GM18498 (cell line): ENCODE measurements around the gene DCDC2.
"Not testable (repeated sequence)": the region's sequence is repeated elsewhere in the genome, so short reads cannot be mapped to it uniquely, and the experiment has no call there.

Experiments used
- ATAC-seq: cut with Tn5 transposase; IDR thresholded peaks from one replicate; pipeline ENCODE4 v1.9.1; 2021; ENCODE audit warnings: mild to moderate bottlenecking, moderate library complexity; ENCODE audit not compliant: unreplicated experiment

Gene DCDC2

DNA sequence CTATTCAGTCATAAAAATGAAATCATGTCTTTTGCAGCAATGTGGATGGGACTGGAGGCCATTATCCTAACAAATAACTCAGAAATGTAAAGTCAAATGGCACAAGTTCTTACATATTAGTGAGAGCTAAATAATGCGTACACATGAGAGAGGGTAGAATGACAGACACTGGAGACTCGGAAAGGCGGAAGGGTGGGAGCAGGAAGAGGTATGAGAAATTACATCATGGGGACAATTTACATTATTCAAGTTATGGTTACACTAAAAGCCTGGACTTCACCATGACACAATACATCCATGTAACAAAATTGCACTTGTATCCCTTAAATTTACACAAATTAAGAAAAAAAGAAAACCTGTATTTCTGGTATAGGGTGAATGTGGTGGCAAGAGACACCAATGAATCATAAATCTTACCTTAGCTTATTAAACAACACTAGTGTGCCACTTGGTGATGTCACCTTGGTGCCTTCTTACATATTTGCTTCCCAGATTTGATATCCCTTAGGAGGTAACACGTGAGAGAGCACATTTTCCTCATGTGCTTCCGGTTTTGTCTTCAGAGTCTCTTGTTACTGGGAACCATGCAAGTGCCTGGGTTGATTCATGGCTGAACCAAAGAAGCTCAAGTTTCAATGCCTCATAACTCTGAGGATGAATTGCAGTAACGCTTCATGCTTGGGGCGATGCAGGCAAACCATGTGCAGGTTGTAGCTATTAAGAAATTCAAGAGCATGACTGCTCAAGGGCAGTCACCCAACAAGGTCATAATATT, 84.6 kb downstream of the DCDC2 start:
- ATAC-seq, result no peak

DNA sequence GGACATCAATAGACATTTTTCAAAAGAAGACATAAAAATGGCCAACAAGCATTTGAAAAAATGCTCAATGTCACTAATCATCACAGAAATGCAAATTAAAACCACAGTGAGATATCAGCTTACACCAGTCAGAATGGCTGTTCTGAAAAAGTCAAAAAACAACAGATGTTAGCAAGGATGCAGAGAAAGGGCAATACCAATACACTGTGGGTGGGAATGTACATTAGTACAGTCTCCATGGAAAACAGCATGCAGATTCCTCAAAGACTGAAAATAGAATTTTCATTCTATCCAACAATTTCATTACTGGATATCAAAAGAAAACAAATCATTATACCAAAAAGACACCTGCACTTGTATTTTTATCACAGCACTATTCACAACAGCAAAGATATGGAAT, 85.3 kb downstream of the DCDC2 start:
- ATAC-seq, result no peak

DNA sequence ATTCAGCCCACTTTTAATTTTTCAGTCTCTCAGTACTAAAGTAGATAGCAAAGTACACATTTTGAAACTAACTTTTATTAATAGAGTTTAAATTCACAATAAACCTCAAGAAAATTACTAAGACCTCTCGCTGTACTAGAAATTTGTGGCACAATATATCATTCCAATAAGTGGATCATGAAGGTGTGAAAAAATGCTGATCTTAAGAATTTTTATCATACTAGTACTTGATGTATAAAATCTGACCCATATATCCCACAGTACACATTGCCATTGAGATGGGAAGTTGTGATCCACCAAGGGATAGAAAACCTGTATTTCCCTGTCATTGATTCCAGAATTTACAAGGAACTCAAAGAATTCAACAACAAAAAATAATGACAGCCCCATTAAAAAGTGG, 85.7 kb downstream of the DCDC2 start:
- ATAC-seq, result no peak

DNA sequence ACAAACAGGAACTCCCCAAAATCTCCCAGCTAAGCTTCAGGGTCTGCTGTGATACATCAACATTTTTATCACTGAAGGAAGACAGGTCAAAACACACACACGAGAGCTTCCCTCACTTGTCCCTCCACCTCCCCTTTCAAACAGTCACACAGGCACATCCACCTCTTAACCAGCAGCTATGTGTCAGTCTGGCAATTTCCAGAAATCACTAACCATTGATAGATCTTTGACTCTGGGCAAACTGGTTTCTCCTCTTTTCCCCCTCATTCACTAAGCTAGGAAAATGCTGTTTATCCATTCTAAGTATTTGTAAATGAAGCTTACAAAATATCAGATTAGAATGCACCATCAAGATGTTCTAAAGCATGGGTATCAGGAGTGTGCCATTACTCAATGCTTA, 87.8 kb downstream of the DCDC2 start:
- no peak for ATAC-seq

DNA sequence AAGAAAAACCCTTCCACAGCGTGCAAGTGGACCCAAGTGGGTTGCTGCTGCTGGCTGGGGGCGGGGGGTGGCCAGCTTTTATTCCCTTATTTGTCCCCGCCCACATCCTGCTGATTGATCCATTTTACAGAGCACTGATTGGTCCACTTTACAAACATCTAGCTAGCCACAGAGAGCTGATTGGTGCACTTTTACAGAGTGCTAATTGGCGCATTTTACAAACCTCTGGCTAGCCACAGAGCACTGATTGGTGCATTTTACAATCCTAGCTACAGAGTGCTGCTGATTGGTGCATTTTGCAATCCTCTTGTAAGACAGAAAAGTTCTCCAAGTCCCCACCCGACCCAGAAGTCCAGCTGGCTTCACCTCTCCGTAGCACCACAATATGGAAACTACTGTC, 99.6 kb downstream of the DCDC2 start:
- not testable (repeated sequence) for ATAC-seq

DNA sequence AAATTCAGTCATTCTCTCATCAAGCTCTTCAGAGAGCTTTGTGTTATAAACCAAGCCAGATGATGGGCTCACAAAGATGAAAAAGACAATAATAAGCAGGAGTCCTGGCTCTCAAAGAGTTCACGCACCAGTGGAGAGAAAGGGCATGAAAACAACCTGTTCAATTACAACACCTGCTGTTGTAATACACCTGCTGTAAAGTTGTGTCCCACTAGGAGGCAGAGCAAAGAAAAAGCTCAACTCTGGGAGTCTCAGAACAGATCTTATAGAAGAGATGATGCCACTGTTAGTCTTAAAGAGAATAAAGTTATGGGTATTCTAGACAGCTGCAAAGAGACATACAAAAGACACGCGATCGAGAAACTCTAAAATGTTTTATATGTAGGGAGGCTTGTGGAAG, 100.6 kb downstream of the DCDC2 start:
- ATAC-seq, result no peak

DNA sequence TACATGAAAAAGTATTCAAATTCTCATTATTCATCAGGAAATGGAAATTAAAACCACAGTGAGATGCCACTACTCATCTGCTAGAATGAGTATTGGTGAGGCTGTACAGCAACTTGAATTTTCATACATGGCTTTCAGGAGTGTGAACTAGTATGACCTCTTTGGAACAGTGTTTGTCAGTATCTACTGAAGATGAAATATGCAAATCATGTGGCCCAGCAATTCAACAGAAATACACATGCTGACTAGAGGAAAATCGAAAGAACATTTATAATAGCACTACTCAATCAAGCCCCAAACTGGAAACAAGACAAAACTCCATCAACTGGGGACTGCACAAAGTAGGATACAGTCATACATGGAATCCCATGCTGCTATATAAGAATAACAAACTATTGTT, 102.2 kb downstream of the DCDC2 start:
- ATAC-seq, result peak; percentile 97

DNA sequence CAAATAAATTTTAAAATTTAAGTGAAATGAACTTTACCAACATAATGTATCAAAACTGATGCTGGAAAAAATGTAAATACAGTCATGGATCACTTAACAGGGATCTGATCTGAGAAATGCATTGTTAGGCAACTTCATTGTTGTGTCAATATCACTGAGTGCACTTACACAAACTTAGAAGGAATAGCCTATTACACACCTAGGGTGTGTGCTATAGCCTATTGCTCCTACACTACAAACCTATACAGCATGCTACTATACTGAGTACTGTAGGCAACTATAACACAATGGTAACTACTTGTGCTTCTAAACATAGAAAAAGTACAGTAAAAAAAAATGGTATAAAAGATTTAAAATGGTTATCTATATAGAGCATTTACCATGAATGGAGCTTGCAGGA, 104.5 kb downstream of the DCDC2 start:
- ATAC-seq, result no peak

DNA sequence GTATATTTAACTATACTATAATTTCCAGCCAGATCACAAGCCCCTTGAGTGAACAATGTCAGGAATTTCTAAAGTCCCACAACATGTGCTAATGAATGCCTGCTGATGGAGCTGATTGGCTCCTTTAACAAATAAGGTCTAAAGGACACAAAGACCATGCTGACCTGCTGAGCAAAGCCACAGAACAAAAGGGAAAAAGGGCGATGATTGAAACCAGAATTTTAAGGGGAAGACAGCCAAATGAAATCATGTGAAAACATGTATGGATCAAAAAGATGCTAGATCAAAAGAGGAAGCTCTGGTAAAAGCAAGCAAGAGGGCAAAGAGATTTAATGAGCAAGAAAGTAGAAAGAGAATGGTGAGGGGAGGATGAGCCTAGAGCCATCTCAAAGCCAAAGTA, 105.6 kb downstream of the DCDC2 start:
- no peak for ATAC-seq

DNA sequence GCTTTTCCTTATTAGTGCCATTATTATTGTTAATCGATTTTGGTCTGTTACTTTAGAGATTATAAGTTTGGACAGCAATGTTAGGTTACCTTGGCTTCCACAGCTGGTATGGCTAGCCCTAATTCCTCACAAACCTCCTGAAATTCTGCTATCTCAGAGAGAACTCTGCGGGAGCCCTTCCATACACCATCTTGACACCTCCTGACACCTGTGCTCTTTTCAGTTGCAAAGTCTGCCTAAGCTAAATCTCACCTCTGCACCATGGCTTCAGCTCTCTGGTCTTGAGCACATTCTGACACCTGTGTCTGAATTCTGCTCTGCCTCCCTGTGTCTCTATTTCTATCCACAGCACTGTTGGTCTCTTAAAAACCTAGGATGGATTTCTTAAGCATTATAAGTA, 106.5 kb downstream of the DCDC2 start:
- ATAC-seq, result no peak

DNA sequence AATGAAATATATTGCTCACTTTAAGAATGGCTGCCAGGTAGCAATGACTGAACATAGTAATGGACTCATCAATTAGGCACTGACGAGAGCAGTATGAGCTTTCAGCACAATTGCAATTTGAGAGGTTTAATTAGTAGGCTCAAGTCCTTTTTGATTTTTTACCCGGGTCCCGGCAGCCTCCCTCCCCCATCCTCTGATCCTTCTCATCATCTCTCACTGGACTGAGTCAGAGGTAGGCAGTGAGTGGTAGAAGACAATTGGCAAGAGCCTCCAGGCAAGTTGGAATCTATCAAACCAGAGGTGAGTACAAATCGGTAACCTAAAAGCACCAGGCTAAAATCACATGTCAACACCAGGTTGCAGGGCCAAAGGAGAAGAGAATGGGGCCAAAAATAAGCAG, 107.9 kb downstream of the DCDC2 start:
- ATAC-seq, result no peak

DNA sequence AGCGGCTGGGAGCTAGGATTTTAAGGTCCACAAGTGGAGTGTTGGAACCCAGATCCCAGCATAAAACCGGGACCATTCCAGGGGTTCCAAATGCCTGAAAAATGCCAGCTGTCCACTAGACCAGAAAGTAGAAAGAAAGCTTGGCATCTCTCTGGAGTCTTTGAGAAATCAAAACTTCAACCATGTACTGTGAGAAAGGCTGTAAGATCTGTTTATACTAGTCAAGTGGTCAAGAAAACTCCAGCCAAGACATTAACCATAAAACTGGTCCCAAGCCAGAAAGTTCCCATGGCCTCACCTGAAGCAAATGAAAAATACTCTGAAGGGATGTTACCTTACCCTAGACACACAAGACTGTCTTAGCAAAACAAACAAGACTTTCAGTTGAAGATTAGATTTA, 112.6 kb downstream of the DCDC2 start:
- ATAC-seq, result no peak

DNA sequence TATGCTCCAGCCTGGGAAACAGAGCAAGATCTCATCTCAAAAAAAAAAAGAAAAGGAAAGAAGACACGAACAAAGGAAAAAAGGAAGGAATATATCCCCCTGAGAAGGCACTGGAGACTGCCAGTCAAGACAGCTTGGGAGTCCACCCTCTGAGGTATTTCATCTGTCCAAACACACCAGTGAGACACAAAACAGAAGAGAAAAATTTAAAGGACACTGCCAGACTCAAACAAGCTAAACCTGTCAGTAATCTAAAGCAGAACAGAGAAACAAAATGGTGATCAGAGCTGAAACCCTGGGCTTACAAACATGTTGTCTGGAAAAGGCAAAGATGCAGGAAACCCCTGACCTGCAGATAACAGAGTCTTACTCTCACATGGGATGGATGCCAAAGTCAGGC, 114.9 kb downstream of the DCDC2 start:
- ATAC-seq, result no peak

DNA sequence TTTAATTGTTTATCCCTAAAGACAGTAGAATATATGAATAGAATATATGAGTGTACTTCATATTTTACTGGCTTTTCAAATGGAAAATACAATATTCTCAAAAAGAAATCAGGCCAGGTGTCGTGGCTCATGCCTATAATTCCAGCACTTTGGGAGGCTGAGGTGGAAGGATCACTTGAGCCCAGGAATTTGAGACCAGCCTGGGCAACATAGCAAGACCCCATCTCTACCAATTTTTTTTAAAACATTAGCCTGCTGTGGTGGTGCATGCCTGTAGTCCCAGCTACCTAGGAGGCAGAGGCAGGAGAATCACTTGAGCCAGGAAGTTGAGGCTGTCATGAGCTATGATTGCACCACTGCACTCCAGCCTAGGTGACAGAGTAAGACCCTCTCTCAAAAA, 116.1 kb downstream of the DCDC2 start:
- ATAC-seq, result not testable (repeated sequence)

DNA sequence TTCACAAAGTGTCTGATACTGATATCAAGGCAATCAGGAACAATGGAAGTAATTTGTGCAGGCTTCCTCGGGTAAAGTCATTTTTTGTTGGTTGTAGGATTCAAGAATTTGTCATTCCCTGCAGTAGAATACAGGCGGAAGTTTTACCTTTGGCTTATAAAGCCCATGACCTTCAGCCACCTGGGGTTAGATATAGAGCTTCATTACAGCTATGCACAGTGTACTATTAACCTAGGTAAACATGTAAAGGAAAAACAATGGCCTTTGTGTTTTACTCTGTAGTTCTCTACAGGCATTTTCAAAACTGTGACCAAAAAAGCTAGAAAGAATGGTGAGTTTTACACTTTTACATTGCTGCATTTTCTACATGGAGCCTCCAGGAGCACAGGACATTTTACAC, 116.9 kb downstream of the DCDC2 start:
- ATAC-seq, result no peak

DNA sequence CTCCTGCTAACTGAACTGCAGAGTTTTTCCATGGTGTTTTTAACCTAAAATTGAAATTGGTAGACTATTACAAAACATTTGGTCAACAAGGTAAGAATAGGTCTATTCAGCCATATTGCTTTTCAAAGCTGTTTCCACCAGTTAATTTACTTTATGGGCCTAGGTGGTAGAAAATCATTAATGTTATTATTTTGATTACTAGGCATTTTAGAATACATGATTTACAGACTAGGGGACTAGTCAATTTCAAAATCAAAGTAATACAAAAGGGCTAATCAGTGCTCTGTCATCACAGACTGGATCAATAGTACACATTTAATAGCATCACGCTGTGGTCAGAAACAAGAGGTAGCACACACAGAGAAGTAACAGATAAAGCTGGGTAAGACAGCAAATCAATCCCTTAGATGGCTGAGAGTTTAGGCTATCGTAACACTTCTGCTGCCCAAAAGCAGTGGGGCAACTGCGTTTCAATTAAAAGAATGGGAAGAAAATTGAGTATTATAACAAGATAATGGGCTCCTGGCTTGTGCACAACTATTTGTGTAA, 117.4 kb downstream of the DCDC2 start:
- no peak for ATAC-seq

DNA sequence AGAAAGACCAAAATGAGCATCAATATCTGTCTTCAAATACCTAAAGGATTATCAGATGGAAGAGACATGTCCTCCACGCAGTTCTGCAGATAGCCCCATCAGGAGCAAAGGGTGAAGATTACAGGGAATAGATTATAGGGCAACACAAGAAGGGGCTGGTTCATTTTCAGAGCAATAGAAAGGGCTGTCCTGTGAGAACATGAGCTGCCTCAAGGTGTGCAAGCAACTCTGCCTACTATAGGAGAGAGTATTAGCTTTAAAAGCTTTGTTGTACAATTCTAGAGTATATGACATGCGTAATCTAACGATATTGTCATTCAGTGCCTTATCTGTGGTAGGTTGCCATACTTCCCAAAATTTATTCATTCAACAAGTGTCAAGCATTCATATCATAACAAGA, 119.2 kb downstream of the DCDC2 start:
- ATAC-seq, result no peak

DNA sequence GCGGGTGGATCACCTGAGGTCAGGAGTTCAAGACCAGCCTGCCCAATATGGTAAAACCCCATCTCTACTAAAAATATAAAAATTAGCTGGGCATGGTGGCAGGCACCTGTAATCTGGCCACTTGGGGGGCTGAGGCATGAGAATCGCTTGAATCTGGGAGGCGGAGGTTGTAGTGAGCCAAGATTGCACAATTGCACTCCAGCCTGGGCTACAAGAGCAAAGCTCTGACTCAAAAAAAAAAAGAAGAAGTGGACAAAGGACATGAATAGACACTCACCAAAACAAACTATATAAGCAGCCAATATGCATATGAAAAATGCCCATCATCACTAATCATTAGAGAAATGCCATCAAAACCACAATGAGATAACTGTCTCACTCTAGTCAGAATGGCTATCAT, 121.1 kb downstream of the DCDC2 start:
- ATAC-seq, result not testable (repeated sequence)

DNA sequence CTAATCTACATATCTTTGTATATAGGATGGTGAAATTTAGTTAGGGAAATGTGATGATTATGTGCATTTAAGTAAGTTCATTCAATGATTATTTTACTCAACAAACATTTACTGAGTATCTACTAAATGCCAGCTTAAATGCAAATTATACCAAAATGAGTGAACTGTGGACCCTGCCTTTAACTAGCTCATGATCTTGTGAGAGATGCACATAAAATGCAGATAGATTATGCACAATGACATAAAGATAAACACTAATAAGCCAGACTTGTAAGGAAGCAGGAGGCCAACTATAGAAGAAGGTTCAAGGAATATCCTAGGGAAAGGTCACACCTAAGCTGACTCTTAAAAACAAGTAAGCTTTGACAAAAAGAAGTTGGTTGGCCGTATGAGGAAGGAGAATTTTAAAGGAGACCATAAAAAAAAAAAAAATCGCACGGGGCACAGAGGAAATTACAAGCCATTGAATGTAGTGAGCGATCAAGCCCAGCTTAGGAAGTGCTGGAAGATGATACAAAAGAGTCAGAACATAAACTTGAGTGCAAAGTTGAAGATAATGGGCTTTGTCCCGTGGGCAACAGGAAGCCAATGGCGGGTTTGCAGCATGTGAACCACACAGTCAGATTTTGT, 123.9 kb downstream of the DCDC2 start:
- no peak for ATAC-seq

DNA sequence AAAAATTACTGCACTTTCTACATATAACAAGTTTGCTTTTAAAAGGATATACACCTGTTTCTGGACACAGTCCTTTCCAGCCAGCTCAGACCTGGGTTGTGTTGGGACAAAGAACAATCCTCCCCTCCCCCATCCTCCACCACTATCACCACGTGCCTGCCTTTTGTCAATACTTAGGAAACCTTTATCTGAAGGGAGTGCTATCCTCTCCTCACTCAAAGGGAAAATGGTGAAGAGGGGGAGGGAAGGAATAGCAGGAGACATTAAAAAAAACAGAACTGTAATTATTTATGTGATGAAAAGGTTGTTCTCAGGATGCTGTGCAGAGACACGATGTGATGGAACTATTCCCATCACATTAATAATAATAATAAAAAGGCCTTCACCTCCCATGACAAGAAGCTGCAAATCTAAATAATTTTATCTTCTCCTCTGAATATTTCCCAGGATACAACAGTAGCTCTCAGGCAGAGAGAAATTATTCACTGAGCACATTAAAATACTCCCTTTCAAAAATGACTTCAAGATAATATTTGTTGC, 126.4 kb downstream of the DCDC2 start:
- ATAC-seq, result no peak

DNA sequence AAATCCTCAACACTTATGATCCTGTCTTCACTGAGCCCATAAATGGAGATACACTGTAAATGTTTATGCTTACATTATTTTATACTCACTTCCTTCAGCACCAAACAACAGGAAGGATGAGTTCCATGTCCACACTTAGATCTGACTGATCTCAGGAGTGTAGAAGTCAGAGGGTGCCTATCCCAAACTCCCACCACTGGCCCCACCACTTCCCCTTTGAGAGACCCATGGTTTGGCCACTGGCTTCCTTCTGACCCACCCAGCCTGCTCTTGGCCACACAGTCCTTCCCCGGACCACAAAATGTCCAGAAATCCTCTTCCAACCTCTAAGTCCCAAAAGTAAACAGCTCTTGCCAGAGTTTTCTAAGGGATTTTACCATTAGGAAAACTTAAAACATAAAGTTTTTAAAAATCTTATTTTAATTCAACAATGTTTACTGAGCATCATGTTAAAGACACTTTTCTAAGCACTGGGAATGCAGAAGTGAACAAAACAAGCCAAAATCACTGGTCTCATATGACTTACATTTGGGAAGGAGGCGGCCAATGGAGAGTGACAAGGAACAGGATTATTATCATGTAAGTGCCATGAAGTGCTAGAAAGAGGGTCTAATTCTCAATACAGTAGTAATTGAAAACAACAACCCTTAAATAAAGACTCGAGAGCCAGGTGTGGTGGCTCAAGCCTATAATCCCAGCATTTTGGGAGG, 128.0 kb downstream of the DCDC2 start:
- no peak for ATAC-seq
